Measurements from ENCODE around the gene YY2.

DNA sequence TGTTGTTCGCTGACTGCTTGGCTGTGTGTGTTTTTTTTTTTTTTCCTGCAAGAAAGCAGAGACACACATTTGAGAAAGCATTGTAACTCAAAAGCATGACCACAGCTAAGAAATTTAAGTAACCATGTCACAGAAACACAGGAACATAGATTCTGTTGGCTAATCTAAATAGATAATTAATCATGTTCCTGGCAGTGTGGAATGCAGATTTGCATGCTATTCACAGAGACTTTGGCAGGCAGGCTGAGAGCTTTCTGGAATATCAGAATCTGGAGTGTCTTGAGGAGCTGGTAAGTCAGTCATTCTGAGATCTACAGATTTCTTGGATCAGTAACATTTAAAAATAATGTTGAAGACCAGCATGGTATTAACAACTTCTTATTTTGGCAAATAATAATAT lies 51.5 kb downstream of the YY2 start:
- no peak for TF ChIP-seq SMC3 (conservative IDR thresholded peaks at IDR 0.05; ENCODE audit: poor library complexity)
- TF ChIP-seq, protein P1, sequence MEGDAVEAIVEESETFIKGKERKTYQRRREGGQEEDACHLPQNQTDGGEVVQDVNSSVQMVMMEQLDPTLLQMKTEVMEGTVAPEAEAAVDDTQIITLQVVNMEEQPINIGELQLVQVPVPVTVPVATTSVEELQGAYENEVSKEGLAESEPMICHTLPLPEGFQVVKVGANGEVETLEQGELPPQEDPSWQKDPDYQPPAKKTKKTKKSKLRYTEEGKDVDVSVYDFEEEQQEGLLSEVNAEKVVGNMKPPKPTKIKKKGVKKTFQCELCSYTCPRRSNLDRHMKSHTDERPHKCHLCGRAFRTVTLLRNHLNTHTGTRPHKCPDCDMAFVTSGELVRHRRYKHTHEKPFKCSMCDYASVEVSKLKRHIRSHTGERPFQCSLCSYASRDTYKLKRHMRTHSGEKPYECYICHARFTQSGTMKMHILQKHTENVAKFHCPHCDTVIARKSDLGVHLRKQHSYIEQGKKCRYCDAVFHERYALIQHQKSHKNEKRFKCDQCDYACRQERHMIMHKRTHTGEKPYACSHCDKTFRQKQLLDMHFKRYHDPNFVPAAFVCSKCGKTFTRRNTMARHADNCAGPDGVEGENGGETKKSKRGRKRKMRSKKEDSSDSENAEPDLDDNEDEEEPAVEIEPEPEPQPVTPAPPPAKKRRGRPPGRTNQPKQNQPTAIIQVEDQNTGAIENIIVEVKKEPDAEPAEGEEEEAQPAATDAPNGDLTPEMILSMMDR (IDR thresholded peaks at IDR 0.05; ENCODE audit: poor library complexity, severe bottlenecking): no peak
- no peak for TF ChIP-seq RAD21 (conservative IDR thresholded peaks at IDR 0.05)
- no peak for TF ChIP-seq MXI1 (conservative IDR thresholded peaks at IDR 0.05; ENCODE audit: poor library complexity, severe bottlenecking)
- TF ChIP-seq EZH2 (IDR thresholded peaks at IDR 0.05; ENCODE audit: borderline replicate concordance, insufficient read depth, low read length, poor library complexity, severe bottlenecking): no peak
- TF ChIP-seq POLR2AphosphoS5 (IDR thresholded peaks at IDR 0.05): no peak
- no peak for TF ChIP-seq TAF1 (IDR thresholded peaks at IDR 0.05; ENCODE audit: low read depth)
- TF ChIP-seq, protein P2, sequence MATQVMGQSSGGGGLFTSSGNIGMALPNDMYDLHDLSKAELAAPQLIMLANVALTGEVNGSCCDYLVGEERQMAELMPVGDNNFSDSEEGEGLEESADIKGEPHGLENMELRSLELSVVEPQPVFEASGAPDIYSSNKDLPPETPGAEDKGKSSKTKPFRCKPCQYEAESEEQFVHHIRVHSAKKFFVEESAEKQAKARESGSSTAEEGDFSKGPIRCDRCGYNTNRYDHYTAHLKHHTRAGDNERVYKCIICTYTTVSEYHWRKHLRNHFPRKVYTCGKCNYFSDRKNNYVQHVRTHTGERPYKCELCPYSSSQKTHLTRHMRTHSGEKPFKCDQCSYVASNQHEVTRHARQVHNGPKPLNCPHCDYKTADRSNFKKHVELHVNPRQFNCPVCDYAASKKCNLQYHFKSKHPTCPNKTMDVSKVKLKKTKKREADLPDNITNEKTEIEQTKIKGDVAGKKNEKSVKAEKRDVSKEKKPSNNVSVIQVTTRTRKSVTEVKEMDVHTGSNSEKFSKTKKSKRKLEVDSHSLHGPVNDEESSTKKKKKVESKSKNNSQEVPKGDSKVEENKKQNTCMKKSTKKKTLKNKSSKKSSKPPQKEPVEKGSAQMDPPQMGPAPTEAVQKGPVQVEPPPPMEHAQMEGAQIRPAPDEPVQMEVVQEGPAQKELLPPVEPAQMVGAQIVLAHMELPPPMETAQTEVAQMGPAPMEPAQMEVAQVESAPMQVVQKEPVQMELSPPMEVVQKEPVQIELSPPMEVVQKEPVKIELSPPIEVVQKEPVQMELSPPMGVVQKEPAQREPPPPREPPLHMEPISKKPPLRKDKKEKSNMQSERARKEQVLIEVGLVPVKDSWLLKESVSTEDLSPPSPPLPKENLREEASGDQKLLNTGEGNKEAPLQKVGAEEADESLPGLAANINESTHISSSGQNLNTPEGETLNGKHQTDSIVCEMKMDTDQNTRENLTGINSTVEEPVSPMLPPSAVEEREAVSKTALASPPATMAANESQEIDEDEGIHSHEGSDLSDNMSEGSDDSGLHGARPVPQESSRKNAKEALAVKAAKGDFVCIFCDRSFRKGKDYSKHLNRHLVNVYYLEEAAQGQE (IDR thresholded peaks at IDR 0.05; ENCODE audit: borderline replicate concordance): no peak
